Measurements from ENCODE around the gene FADS6. TPM values are rescaled to one million over a fixed set of nuclear protein-coding genes. Genes with fewer than 3 reads are reported as not detected.

The FADS6 gene
- total RNA-seq, 2 experiments from 2014 or later, result not detected

GRCh38 chr17:74853669-74854068, 39.8 kb downstream of the FADS6 start:
- no peak for TF ChIP-seq CTCF (IDR thresholded peaks at IDR 0.05)
- no peak for ATAC-seq (ENCODE audit: poor library complexity)
- H3K36me3 ChIP-seq (ENCODE audit: insufficient read depth, low read length), result no peaks in the 10 kb centered on the region
- Mint-ChIP-seq H3K27ac (no peak overlapping the region), H3K9me3 (no peaks in the 10 kb centered on the region), H3K36me3 (ENCODE audit: low read depth) (no peaks in the 10 kb centered on the region), H3K4me1 (ENCODE audit: low read depth) (peaks cover 5% of the 10 kb centered on the region), H3K4me3 (no peak overlapping the region), H3K27me3 (peaks cover 62% of the 10 kb centered on the region)
- DNase-seq, result no peak
- H3K4me1 ChIP-seq (ENCODE audit: insufficient read depth, low read length), result peaks cover 8% of the 10 kb centered on the region
- ChIA-PET CTCF (no interaction called here), POLR2A (no interaction called here)
- H3K9me3 ChIP-seq (ENCODE audit: control insufficient read depth in 1 of 2, insufficient read depth in 1 of 2, low read length in 2 of 2), result peaks cover 0 to 3% of the 10 kb centered on the region in 2 experiments
- intact Hi-C loops (cut with DNase I, micrococcal nuclease), result loop anchor here (2.0 kb wide), 1 partner anchor 19 kb away; the partner anchor contains the start of gene FDXR (in 2 of the 2)
- peaks cover 33 to 64% of the 10 kb centered on the region in 2 experiments for H3K27me3 ChIP-seq (ENCODE audit: control insufficient read depth in 1 of 2, insufficient read depth in 2 of 2, low read length in 2 of 2)
- H3K27ac ChIP-seq (ENCODE audit: low read depth in 1 of 2, low read length in 2 of 2), result no peak overlapping the region
- H3K4me3 ChIP-seq (ENCODE audit: low read length), result no peak overlapping the region

- intact Hi-C loops (cut with DNase I, micrococcal nuclease), result loop anchor here (2.0 kb wide), 1 partner anchor 20 kb away; the partner anchor contains the start of gene FDXR (in 2 of the 2)
- no peaks in the 10 kb centered on the region for H3K36me3 ChIP-seq (ENCODE audit: insufficient read depth, low read length)
- H3K9me3 Mint-ChIP-seq, result no peaks in the 10 kb centered on the region
- peaks cover 0 to 3% of the 10 kb centered on the region in 2 experiments for H3K9me3 ChIP-seq (ENCODE audit: control insufficient read depth in 1 of 2, insufficient read depth in 1 of 2, low read length in 2 of 2)
- no peak for TF ChIP-seq CTCF (IDR thresholded peaks at IDR 0.05)
- peaks cover 31 to 60% of the 10 kb centered on the region in 2 experiments for H3K27me3 ChIP-seq (ENCODE audit: control insufficient read depth in 1 of 2, insufficient read depth in 2 of 2, low read length in 2 of 2)
- H3K36me3 Mint-ChIP-seq (ENCODE audit: low read depth), result no peaks in the 10 kb centered on the region
- no peak overlapping the region for H3K27ac Mint-ChIP-seq
- H3K27ac ChIP-seq (ENCODE audit: low read depth in 1 of 2, low read length in 2 of 2), result no peak overlapping the region
- H3K4me1 Mint-ChIP-seq (ENCODE audit: low read depth), result peaks cover 5% of the 10 kb centered on the region
- ATAC-seq (ENCODE audit: poor library complexity) (no peak), DNase-seq (no peak)
- peaks cover 8% of the 10 kb centered on the region for H3K4me1 ChIP-seq (ENCODE audit: insufficient read depth, low read length)
- ChIA-PET POLR2A (interaction anchor here (0.7 to 1.5 kb wide), 3 partner anchors 9 to 76 kb away, joined by 3 to 10 read pairs (median 9); partner anchors contain the start of gene FDXR), CTCF (interaction anchor here (1.3 kb wide), 1 partner anchor 9 kb away, joined by 13 read pairs; no protein-coding TSS in a partner anchor)
- H3K4me3 Mint-ChIP-seq, result peak overlapping the region; percentile 82
- H3K27me3 Mint-ChIP-seq, result peaks cover 55% of the 10 kb centered on the region
- H3K4me3 ChIP-seq (ENCODE audit: low read length), result peak overlapping the region; percentile 55
Observed at GRCh38 chr17:74853048-74853397, 40.4 kb downstream of the FADS6 start.

DNA sequence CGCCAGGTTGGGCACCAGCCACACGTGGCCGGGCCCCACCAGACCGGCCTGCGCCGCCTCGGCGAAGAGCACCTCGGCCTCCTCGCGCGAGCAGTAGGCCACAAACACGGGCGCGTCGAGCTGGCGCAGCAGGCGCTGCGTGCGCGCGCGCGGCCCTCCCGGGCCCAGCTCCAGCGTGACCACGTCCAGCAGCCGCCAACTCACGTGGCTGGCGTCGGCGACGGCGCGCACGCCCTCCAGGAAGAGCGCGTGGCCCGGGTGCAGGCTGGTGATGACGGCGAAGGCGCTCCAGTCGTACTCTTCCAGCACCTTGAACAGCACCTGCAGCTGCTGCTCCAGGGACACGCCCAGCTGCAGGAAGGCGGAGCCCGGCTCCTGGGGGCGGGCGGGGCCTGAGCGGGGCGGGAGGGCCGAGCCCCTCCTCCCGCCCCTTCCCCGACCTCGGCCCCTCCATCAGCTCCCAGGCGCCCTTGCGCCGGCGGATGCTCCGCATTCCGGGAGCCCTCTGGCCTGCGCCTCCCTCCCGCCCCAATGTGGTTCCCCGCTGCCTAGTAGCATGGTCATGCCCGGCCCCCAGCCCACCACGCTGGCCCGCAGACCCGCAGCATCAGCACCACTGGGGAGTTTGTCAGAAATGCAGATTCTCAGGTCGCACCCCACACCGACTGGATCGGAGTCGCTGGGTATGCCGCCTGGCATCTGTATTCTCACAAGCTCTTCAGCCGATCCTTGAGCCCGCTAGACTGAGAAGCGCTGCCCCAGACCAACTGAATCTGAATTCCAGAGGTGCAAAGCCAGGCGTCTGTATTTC, 41.0 kb downstream of the FADS6 start:
- Histone ChIP-seq H3K27ac (ENCODE audit: low read depth in 1 of 2, low read length in 2 of 2) (no peak overlapping the region), H3K36me3 (ENCODE audit: insufficient read depth, low read length) (no peaks in the 10 kb centered on the region), H3K9me3 (ENCODE audit: control insufficient read depth in 1 of 2, insufficient read depth in 1 of 2, low read length in 2 of 2) (peaks cover 0 to 2% of the 10 kb centered on the region in 2 experiments), H3K4me1 (ENCODE audit: insufficient read depth, low read length) (peaks cover 8% of the 10 kb centered on the region), H3K27me3 (ENCODE audit: control insufficient read depth in 1 of 2, insufficient read depth in 2 of 2, low read length in 2 of 2) (peaks cover 30 to 54% of the 10 kb centered on the region in 2 experiments), H3K4me3 (ENCODE audit: low read length) (peak overlapping the region; percentile 55)
- intact Hi-C loops (cut with DNase I, micrococcal nuclease), result loop anchor here (2.0 kb wide), 1 partner anchor 20 kb away; the partner anchor contains the start of gene FDXR (in 2 of the 2)
- peak; percentile 95 for ATAC-seq (ENCODE audit: poor library complexity)
- peak overlapping the region; percentile 82 for H3K4me3 Mint-ChIP-seq
- no peaks in the 10 kb centered on the region for H3K9me3 Mint-ChIP-seq
- H3K36me3 Mint-ChIP-seq (ENCODE audit: low read depth), result no peaks in the 10 kb centered on the region
- H3K27me3 Mint-ChIP-seq, result peaks cover 50% of the 10 kb centered on the region
- no peak for TF ChIP-seq CTCF (IDR thresholded peaks at IDR 0.05)
- ChIA-PET POLR2A (interaction anchor here (0.7 to 1.5 kb wide), 4 partner anchors 9 to 76 kb away, joined by 3 to 10 read pairs (median 7); partner anchors contain the start of gene FDXR), CTCF (interaction anchor here (1.0 to 1.3 kb wide), 2 partner anchors 10 to 21 kb away, joined by 3 to 13 read pairs; partner anchors contain the start of gene FDXR)
- no peak overlapping the region for H3K27ac Mint-ChIP-seq
- H3K4me1 Mint-ChIP-seq (ENCODE audit: low read depth), result peaks cover 5% of the 10 kb centered on the region
- peak; percentile 48 to 87 (median 64) for DNase-seq
